Measurements from ENCODE around the gene PATJ. TPM values are rescaled to one million over a fixed set of nuclear protein-coding genes. Genes with fewer than 3 reads are reported as not detected.
"Not testable (repeated sequence)": the region's sequence is repeated elsewhere in the genome, so short reads cannot be mapped to it uniquely, and the experiment has no call there.

PATJ gene
- polyA plus RNA-seq (2013) = 9.5 TPM

GRCh38 chr1:61741711-61742619 is at the start of gene PATJ:
Gene PATJ (plus strand): TSS chr1:61742480. CDS start chr1:61762893, 20,413 bp downstream.
- POLR2A ChIA-PET = no interaction called here

GRCh38 chr1:61699911-61700851 is 42.1 kb upstream of the PATJ start:
- CTCF ChIA-PET = interaction anchor here (0.6 kb wide), 1 partner anchor 418 kb away, joined by 4 read pairs; no protein-coding TSS in a partner anchor
- Histone ChIP-seq H3K27ac (ENCODE audit: insufficient read depth in 1 of 2, low read depth in 1 of 2, low read length in 2 of 2, poor library complexity in 1 of 2, severe bottlenecking in 2 of 2) (no peak overlapping the region), H3K4me3 (ENCODE audit: control insufficient read depth in 1 of 7, extremely low read depth in 1 of 7, insufficient read depth in 4 of 7, low read depth in 2 of 7, low read length in 6 of 7) (no peak overlapping the region), H3K4me1 (ENCODE audit: control extremely low read depth in 1 of 4, control insufficient read depth in 4 of 4, insufficient read depth in 4 of 4, low read length in 3 of 4) (no peaks in the 10 kb centered on the region), H3K9me3 (ENCODE audit: control extremely low read depth in 1 of 5, control insufficient read depth in 4 of 5, insufficient read depth in 2 of 5, low read depth in 1 of 5, low read length in 4 of 5) (no peaks in the 10 kb centered on the region), H3K27me3 (replicated peaks in 2 of 5; ENCODE audit: control insufficient read depth in 4 of 5, insufficient read depth in 5 of 5, low read length in 4 of 5) (no peaks in the 10 kb centered on the region), H3K36me3 (ENCODE audit: control insufficient read depth in 4 of 4, insufficient read depth in 4 of 4, low read length in 3 of 4) (peaks cover 7 to 53% (median 34%) of the 10 kb centered on the region in 4 experiments)
- POLR2A ChIA-PET = no interaction called here
- no peak for DNase-seq
- no CpG with 5 or more reads among the region's 3 CpGs for whole genome bisulfite sequencing (ENCODE audit: insufficient coverage)

More at GRCh38 chr1:61741711-61742619, at the start of gene PATJ:
- Histone ChIP-seq H3K4me1 (ENCODE audit: control extremely low read depth in 1 of 4, control insufficient read depth in 4 of 4, insufficient read depth in 4 of 4, low read length in 3 of 4) (peaks cover 6 to 35% (median 13%) of the 10 kb centered on the region in 4 experiments), H3K27ac (ENCODE audit: insufficient read depth in 1 of 2, low read depth in 1 of 2, low read length in 2 of 2, poor library complexity in 1 of 2, severe bottlenecking in 2 of 2) (peak within 1 kb of the TSS; percentile 66 to 87), H3K9me3 (ENCODE audit: control extremely low read depth in 1 of 5, control insufficient read depth in 4 of 5, insufficient read depth in 2 of 5, low read depth in 1 of 5, low read length in 4 of 5) (no peaks in the 10 kb centered on the region), H3K36me3 (ENCODE audit: control insufficient read depth in 4 of 4, insufficient read depth in 4 of 4, low read length in 3 of 4) (no peaks in the 10 kb centered on the region), H3K4me3 (ENCODE audit: control insufficient read depth in 1 of 7, extremely low read depth in 1 of 7, insufficient read depth in 4 of 7, low read depth in 2 of 7, low read length in 6 of 7) (peak within 1 kb of the TSS; percentile 70 to 88 (median 85)), H3K27me3 (replicated peaks in 2 of 5; ENCODE audit: control insufficient read depth in 4 of 5, insufficient read depth in 5 of 5, low read length in 4 of 5) (no peaks in the 10 kb centered on the region)
- CTCF ChIA-PET = interaction anchor here (0.8 kb wide), 1 partner anchor 17 kb away, joined by 3 read pairs; no protein-coding TSS in a partner anchor
- 2% methylated on average over 36 of the region's 54 CpGs for WGBS (ENCODE audit: insufficient coverage)
- DNase-seq = peak; percentile 21 to 51 (median 40)

- H3K36me3 ChIP-seq (ENCODE audit: control insufficient read depth in 4 of 4, insufficient read depth in 4 of 4, low read length in 3 of 4) = peaks cover 6 to 45% (median 34%) of the 10 kb centered on the region in 4 experiments
- POLR2A ChIA-PET = interaction anchor here (0.6 kb wide), 1 partner anchor 653 kb away, joined by 3 read pairs; no protein-coding TSS in a partner anchor
- peaks cover 0 to 7% (median 3%) of the 10 kb centered on the region in 4 experiments for H3K4me1 ChIP-seq (ENCODE audit: control extremely low read depth in 1 of 4, control insufficient read depth in 4 of 4, insufficient read depth in 4 of 4, low read length in 3 of 4)
- peak; percentile 9 to 59 (median 48) for DNase-seq
- CTCF ChIA-PET = no interaction called here
- no peaks in the 10 kb centered on the region for H3K27me3 ChIP-seq (replicated peaks in 2 of 5; ENCODE audit: control insufficient read depth in 4 of 5, insufficient read depth in 5 of 5, low read length in 4 of 5)
- 29% methylated on average over 1 of the region's 7 CpGs for WGBS (ENCODE audit: insufficient coverage)
- peak overlapping the region in 1 of 2 experiments; percentile 17 for H3K27ac ChIP-seq (ENCODE audit: insufficient read depth in 1 of 2, low read depth in 1 of 2, low read length in 2 of 2, poor library complexity in 1 of 2, severe bottlenecking in 2 of 2)
- H3K9me3 ChIP-seq (ENCODE audit: control extremely low read depth in 1 of 5, control insufficient read depth in 4 of 5, insufficient read depth in 2 of 5, low read depth in 1 of 5, low read length in 4 of 5) = no peaks in the 10 kb centered on the region
- no peak overlapping the region for H3K4me3 ChIP-seq (ENCODE audit: control insufficient read depth in 1 of 7, extremely low read depth in 1 of 7, insufficient read depth in 4 of 7, low read depth in 2 of 7, low read length in 6 of 7)
These were observed 33.0 kb upstream of the PATJ start for GRCh38 chr1:61708953-61709907.

- H3K9me3 ChIP-seq (ENCODE audit: control extremely low read depth in 1 of 5, control insufficient read depth in 4 of 5, insufficient read depth in 2 of 5, low read depth in 1 of 5, low read length in 4 of 5) = no peaks in the 10 kb centered on the region
- POLR2A ChIA-PET = interaction anchor here (0.6 kb wide), 1 partner anchor 653 kb away, joined by 3 read pairs; no protein-coding TSS in a partner anchor
- peaks cover 0 to 7% (median 3%) of the 10 kb centered on the region in 4 experiments for H3K4me1 ChIP-seq (ENCODE audit: control extremely low read depth in 1 of 4, control insufficient read depth in 4 of 4, insufficient read depth in 4 of 4, low read length in 3 of 4)
- H3K4me3 ChIP-seq (ENCODE audit: control insufficient read depth in 1 of 7, extremely low read depth in 1 of 7, insufficient read depth in 4 of 7, low read depth in 2 of 7, low read length in 6 of 7) = no peak overlapping the region
- H3K27me3 ChIP-seq (replicated peaks in 2 of 5; ENCODE audit: control insufficient read depth in 4 of 5, insufficient read depth in 5 of 5, low read length in 4 of 5) = no peaks in the 10 kb centered on the region
- WGBS (ENCODE audit: insufficient coverage) = 100% methylated on average over 1 of the region's 2 CpGs
- DNase-seq = no peak
- CTCF ChIA-PET = no interaction called here
- H3K27ac ChIP-seq (ENCODE audit: insufficient read depth in 1 of 2, low read depth in 1 of 2, low read length in 2 of 2, poor library complexity in 1 of 2, severe bottlenecking in 2 of 2) = no peak overlapping the region
- peaks cover 6 to 40% (median 28%) of the 10 kb centered on the region in 4 experiments for H3K36me3 ChIP-seq (ENCODE audit: control insufficient read depth in 4 of 4, insufficient read depth in 4 of 4, low read length in 3 of 4)
These were observed 32.4 kb upstream of the PATJ start for GRCh38 chr1:61709908-61710289.

- H3K27me3 ChIP-seq (replicated peaks in 2 of 5; ENCODE audit: control insufficient read depth in 4 of 5, insufficient read depth in 5 of 5, low read length in 4 of 5); H3K27ac ChIP-seq (ENCODE audit: insufficient read depth in 1 of 2, low read depth in 1 of 2, low read length in 2 of 2, poor library complexity in 1 of 2, severe bottlenecking in 2 of 2); DNase-seq; H3K4me3 ChIP-seq (ENCODE audit: control insufficient read depth in 1 of 7, extremely low read depth in 1 of 7, insufficient read depth in 4 of 7, low read depth in 2 of 7, low read length in 6 of 7); H3K4me1 ChIP-seq (ENCODE audit: control extremely low read depth in 1 of 4, control insufficient read depth in 4 of 4, insufficient read depth in 4 of 4, low read length in 3 of 4); POLR2A ChIA-PET; H3K9me3 ChIP-seq (ENCODE audit: control extremely low read depth in 1 of 5, control insufficient read depth in 4 of 5, insufficient read depth in 2 of 5, low read depth in 1 of 5, low read length in 4 of 5); CTCF ChIA-PET: not testable (repeated sequence)
- H3K36me3 ChIP-seq (ENCODE audit: control insufficient read depth in 4 of 4, insufficient read depth in 4 of 4, low read length in 3 of 4) = peaks cover 6 to 31% (median 21%) of the 10 kb centered on the region in 4 experiments
- 100% methylated on average over 1 of the region's 4 CpGs for WGBS (ENCODE audit: insufficient coverage)
These were observed 31.0 kb upstream of the PATJ start for GRCh38 chr1:61711257-61711656.

- Histone ChIP-seq H3K27ac (ENCODE audit: insufficient read depth in 1 of 2, low read depth in 1 of 2, low read length in 2 of 2, poor library complexity in 1 of 2, severe bottlenecking in 2 of 2) (no peak overlapping the region), H3K27me3 (replicated peaks in 2 of 5; ENCODE audit: control insufficient read depth in 4 of 5, insufficient read depth in 5 of 5, low read length in 4 of 5) (no peaks in the 10 kb centered on the region), H3K36me3 (ENCODE audit: control insufficient read depth in 4 of 4, insufficient read depth in 4 of 4, low read length in 3 of 4) (peaks cover 5 to 31% (median 15%) of the 10 kb centered on the region in 4 experiments), H3K9me3 (ENCODE audit: control extremely low read depth in 1 of 5, control insufficient read depth in 4 of 5, insufficient read depth in 2 of 5, low read depth in 1 of 5, low read length in 4 of 5) (no peaks in the 10 kb centered on the region), H3K4me1 (ENCODE audit: control extremely low read depth in 1 of 4, control insufficient read depth in 4 of 4, insufficient read depth in 4 of 4, low read length in 3 of 4) (peaks cover 0 to 7% (median 3%) of the 10 kb centered on the region in 4 experiments), H3K4me3 (ENCODE audit: control insufficient read depth in 1 of 7, extremely low read depth in 1 of 7, insufficient read depth in 4 of 7, low read depth in 2 of 7, low read length in 6 of 7) (no peak overlapping the region)
- ChIA-PET POLR2A (interaction anchor here (0.7 kb wide), 1 partner anchor 9 kb away, joined by 3 read pairs; no protein-coding TSS in a partner anchor), CTCF (interaction anchor here (0.7 kb wide), 1 partner anchor 716 kb away, joined by 3 read pairs; no protein-coding TSS in a partner anchor)
- no peak for DNase-seq
These were observed 30.3 kb upstream of the PATJ start for GRCh38 chr1:61711969-61712368.

Measured in common myeloid progenitor, CD34-positive (primary cell).